ENCODE results near the gene VPS26C.
A peak's percentile ranks its signal among the peaks of the same experiment; 100 is the strongest.

Gene VPS26C

GRCh38 chr21:37259426-37259825, 7.7 kb downstream of the VPS26C start:
- DNase-seq (ENCODE audit: low read depth, low spot score) = no peak
- Histone ChIP-seq H3K27me3 (ENCODE audit: insufficient read depth, insufficient read length) (no peaks in the 10 kb centered on the region), H3K36me3 (ENCODE audit: insufficient read depth, insufficient read length, low read length) (peaks cover 31% of the 10 kb centered on the region), H3K4me3 (ENCODE audit: insufficient read length, low read depth) (no peak overlapping the region), H3K9ac (ENCODE audit: insufficient read length, low read depth) (peak overlapping the region; percentile 28), H3K9me3 (ENCODE audit: insufficient read depth, low read length) (no peaks in the 10 kb centered on the region), H3K4me1 (ENCODE audit: insufficient read depth, insufficient read length) (no peaks in the 10 kb centered on the region)
- no peak for TF ChIP-seq SUZ12 (IDR thresholded peaks at IDR 0.05; ENCODE audit: extremely low read depth, insufficient read depth, insufficient read length)
- TF ChIP-seq ZNF274 (IDR thresholded peaks at IDR 0.05; ENCODE audit: low read depth, low read length) = no peak
- TF ChIP-seq YY1 (IDR thresholded peaks at IDR 0.05; ENCODE audit: insufficient read depth, insufficient read length) = no peak

- peak; percentile 43 for DNase-seq (ENCODE audit: low read depth, low spot score)
- peak overlapping the region; percentile 91 for H3K9ac ChIP-seq (ENCODE audit: insufficient read length, low read depth)
These were observed 8.9 kb downstream of the VPS26C start for GRCh38 chr21:37257967-37258877.

GRCh38 chr21:37257511-37257966, 9.6 kb downstream of the VPS26C start:
- no peak for TF ChIP-seq YY1 (IDR thresholded peaks at IDR 0.05; ENCODE audit: insufficient read depth, insufficient read length)
- no peak for TF ChIP-seq SUZ12 (IDR thresholded peaks at IDR 0.05; ENCODE audit: extremely low read depth, insufficient read depth, insufficient read length)
- no peak for TF ChIP-seq ZNF274 (IDR thresholded peaks at IDR 0.05; ENCODE audit: low read depth, low read length)
- peaks cover 23% of the 10 kb centered on the region for H3K36me3 ChIP-seq (ENCODE audit: insufficient read depth, insufficient read length, low read length)
- no peak for DNase-seq (ENCODE audit: low read depth, low spot score)
- peak overlapping the region; percentile 47 for H3K4me3 ChIP-seq (ENCODE audit: insufficient read length, low read depth)
- no peaks in the 10 kb centered on the region for H3K4me1 ChIP-seq (ENCODE audit: insufficient read depth, insufficient read length)
- H3K27me3 ChIP-seq (ENCODE audit: insufficient read depth, insufficient read length) = no peaks in the 10 kb centered on the region
- no peaks in the 10 kb centered on the region for H3K9me3 ChIP-seq (ENCODE audit: insufficient read depth, low read length)
- peak overlapping the region; percentile 91 for H3K9ac ChIP-seq (ENCODE audit: insufficient read length, low read depth)

More at GRCh38 chr21:37257967-37258877, 8.9 kb downstream of the VPS26C start:
- peak overlapping the region; percentile 47 for H3K4me3 ChIP-seq (ENCODE audit: insufficient read length, low read depth)
- TF ChIP-seq SUZ12 (IDR thresholded peaks at IDR 0.05; ENCODE audit: extremely low read depth, insufficient read depth, insufficient read length) (no peak), YY1 (IDR thresholded peaks at IDR 0.05; ENCODE audit: insufficient read depth, insufficient read length) (no peak), ZNF274 (IDR thresholded peaks at IDR 0.05; ENCODE audit: low read depth, low read length) (no peak)
- H3K36me3 ChIP-seq (ENCODE audit: insufficient read depth, insufficient read length, low read length) = peaks cover 23% of the 10 kb centered on the region
- H3K4me1 ChIP-seq (ENCODE audit: insufficient read depth, insufficient read length) = no peaks in the 10 kb centered on the region
- no peaks in the 10 kb centered on the region for H3K9me3 ChIP-seq (ENCODE audit: insufficient read depth, low read length)
- H3K27me3 ChIP-seq (ENCODE audit: insufficient read depth, insufficient read length) = no peaks in the 10 kb centered on the region

DNA sequence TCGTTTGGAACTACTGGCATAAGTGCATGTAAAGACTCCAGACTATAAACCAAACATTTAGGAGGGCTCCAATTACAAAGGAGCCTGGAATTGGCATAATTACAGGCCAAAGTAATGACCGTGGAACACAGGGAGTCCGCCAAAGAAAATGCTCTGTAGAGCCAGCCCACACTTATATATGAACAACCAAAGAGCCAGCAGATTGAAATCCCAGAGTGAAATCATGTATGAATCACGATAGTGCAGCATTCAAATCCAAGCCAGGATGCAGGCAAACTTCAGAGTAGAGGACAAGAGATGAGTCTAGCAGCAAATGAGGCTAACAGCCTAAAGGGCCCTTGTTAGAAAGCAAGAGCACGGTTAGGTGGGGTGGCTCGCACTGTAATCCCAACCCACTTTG, 13.1 kb downstream of the VPS26C start:
- no peak for DNase-seq (ENCODE audit: low read depth, low spot score)
- TF ChIP-seq YY1 (IDR thresholded peaks at IDR 0.05; ENCODE audit: insufficient read depth, insufficient read length) (no peak), SUZ12 (IDR thresholded peaks at IDR 0.05; ENCODE audit: extremely low read depth, insufficient read depth, insufficient read length) (no peak), ZNF274 (IDR thresholded peaks at IDR 0.05; ENCODE audit: low read depth, low read length) (no peak)

DNA sequence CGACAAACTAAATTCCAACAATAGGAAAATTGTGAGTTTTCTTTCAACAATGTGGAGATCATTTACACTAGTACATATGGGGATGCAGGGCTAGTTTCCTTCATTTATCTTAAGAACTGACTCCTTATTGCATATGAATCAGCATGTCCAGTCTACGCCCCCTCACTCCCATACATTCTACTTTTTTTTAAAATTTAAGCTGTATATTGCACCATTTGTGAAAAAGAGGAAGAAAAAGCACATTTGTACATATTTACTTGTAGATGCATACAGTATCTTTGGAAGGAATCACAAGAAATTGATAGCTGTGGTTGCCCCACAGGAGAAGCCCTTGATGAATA, 15.9 kb downstream of the VPS26C start:
- Histone ChIP-seq H3K4me3 (ENCODE audit: insufficient read length, low read depth) (no peak overlapping the region), H3K9ac (ENCODE audit: insufficient read length, low read depth) (no peak overlapping the region), H3K27me3 (ENCODE audit: insufficient read depth, insufficient read length) (no peaks in the 10 kb centered on the region), H3K4me1 (ENCODE audit: insufficient read depth, insufficient read length) (no peaks in the 10 kb centered on the region), H3K9me3 (ENCODE audit: insufficient read depth, low read length) (no peaks in the 10 kb centered on the region), H3K36me3 (ENCODE audit: insufficient read depth, insufficient read length, low read length) (no peaks in the 10 kb centered on the region)
- DNase-seq (ENCODE audit: low read depth, low spot score) = no peak
- TF ChIP-seq YY1 (IDR thresholded peaks at IDR 0.05; ENCODE audit: insufficient read depth, insufficient read length) (no peak), SUZ12 (IDR thresholded peaks at IDR 0.05; ENCODE audit: extremely low read depth, insufficient read depth, insufficient read length) (no peak), ZNF274 (IDR thresholded peaks at IDR 0.05; ENCODE audit: low read depth, low read length) (no peak)

More for the DNA sequence above, 13.1 kb downstream of the VPS26C start:
- Histone ChIP-seq H3K9me3 (ENCODE audit: insufficient read depth, low read length) (no peaks in the 10 kb centered on the region), H3K27me3 (ENCODE audit: insufficient read depth, insufficient read length) (no peaks in the 10 kb centered on the region), H3K4me1 (ENCODE audit: insufficient read depth, insufficient read length) (no peaks in the 10 kb centered on the region), H3K36me3 (ENCODE audit: insufficient read depth, insufficient read length, low read length) (no peaks in the 10 kb centered on the region), H3K4me3 (ENCODE audit: insufficient read length, low read depth) (no peak overlapping the region), H3K9ac (ENCODE audit: insufficient read length, low read depth) (no peak overlapping the region)

DNA sequence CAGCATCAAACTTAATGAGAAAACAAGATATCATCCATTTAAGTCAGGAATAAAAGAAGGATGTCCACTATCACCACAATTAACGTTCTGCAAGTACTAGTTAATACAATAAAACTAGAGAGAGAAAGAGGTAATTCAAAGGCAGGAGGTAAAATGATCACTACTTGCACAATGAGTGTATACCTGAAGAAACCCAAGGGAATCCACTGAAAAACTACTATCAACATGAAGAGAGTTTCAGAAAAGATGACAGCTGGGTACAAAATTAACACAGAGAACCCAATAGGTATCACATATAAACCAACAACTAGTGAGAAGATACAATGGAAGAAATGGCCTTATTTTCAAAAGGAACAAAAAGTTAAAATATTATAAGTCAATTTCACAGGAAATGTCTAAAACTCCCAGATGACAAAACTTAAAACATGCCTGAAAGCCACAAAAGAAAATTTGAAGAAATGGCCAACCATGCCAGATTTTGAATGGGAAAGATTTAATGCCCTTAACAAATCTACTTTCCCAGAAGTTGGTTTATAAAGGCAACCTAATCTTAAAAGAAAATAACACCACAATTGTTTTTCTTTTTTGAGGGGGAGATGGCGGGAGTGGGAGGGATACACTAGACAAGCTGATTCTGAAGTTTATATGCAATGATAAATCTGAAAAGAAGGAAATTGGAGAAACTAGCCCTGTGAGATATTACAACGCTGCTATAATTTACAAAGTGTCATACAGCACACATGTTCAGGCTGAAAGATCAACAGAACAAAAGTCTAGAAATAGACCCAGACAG, 17.8 kb downstream of the VPS26C start:
- Histone ChIP-seq H3K36me3 (ENCODE audit: insufficient read depth, insufficient read length, low read length) (no peaks in the 10 kb centered on the region), H3K27me3 (ENCODE audit: insufficient read depth, insufficient read length) (no peaks in the 10 kb centered on the region), H3K4me1 (ENCODE audit: insufficient read depth, insufficient read length) (peaks cover 7% of the 10 kb centered on the region), H3K4me3 (ENCODE audit: insufficient read length, low read depth) (no peak overlapping the region), H3K9ac (ENCODE audit: insufficient read length, low read depth) (no peak overlapping the region), H3K9me3 (ENCODE audit: insufficient read depth, low read length) (no peaks in the 10 kb centered on the region)
- TF ChIP-seq ZNF274 (IDR thresholded peaks at IDR 0.05; ENCODE audit: low read depth, low read length) (no peak), SUZ12 (IDR thresholded peaks at IDR 0.05; ENCODE audit: extremely low read depth, insufficient read depth, insufficient read length) (no peak), YY1 (IDR thresholded peaks at IDR 0.05; ENCODE audit: insufficient read depth, insufficient read length) (no peak)
- DNase-seq (ENCODE audit: low read depth, low spot score) = no peak

- DNase-seq (ENCODE audit: low read depth, low spot score) = no peak
These were observed 18.8 kb downstream of the VPS26C start for GRCh38 chr21:37248298-37248697.

More at GRCh38 chr21:37248298-37248697, 18.8 kb downstream of the VPS26C start:
- Histone ChIP-seq H3K9me3 (ENCODE audit: insufficient read depth, low read length) (no peaks in the 10 kb centered on the region), H3K27me3 (ENCODE audit: insufficient read depth, insufficient read length) (no peaks in the 10 kb centered on the region), H3K4me1 (ENCODE audit: insufficient read depth, insufficient read length) (peaks cover 7% of the 10 kb centered on the region), H3K36me3 (ENCODE audit: insufficient read depth, insufficient read length, low read length) (no peaks in the 10 kb centered on the region), H3K9ac (ENCODE audit: insufficient read length, low read depth) (no peak overlapping the region), H3K4me3 (ENCODE audit: insufficient read length, low read depth) (no peak overlapping the region)
- TF ChIP-seq ZNF274 (IDR thresholded peaks at IDR 0.05; ENCODE audit: low read depth, low read length) (no peak), SUZ12 (IDR thresholded peaks at IDR 0.05; ENCODE audit: extremely low read depth, insufficient read depth, insufficient read length) (no peak)

Data from NT2/D1 (cell line).